Measurements from ENCODE around the gene TSPEAR. TPM values are rescaled to one million over a fixed set of nuclear protein-coding genes. Genes with fewer than 3 reads are reported as not detected.
"Not testable (repeated sequence)": the region's sequence is repeated elsewhere in the genome, so short reads cannot be mapped to it uniquely, and the experiment has no call there.

The TSPEAR gene
- total RNA-seq, 1 donor from 2014 or later, result 1.0 TPM

- no peak for DNase-seq
These were observed 61.0 kb downstream of the TSPEAR start for GRCh38 chr21:44650265-44650972.

- DNase-seq, result no peak
These were observed 61.8 kb downstream of the TSPEAR start for GRCh38 chr21:44649521-44650100.

- no peak for DNase-seq
These were observed 62.6 kb downstream of the TSPEAR start for GRCh38 chr21:44648557-44649311.

- peak; percentile 63 for DNase-seq
These were observed 64.2 kb downstream of the TSPEAR start for GRCh38 chr21:44647222-44647552.

- DNase-seq, result not testable (repeated sequence)
These were observed 64.8 kb downstream of the TSPEAR start, which contains the start of gene KRTAP10-11 for GRCh38 chr21:44646366-44647221. Gene KRTAP10-11 (plus strand): TSS chr21:44646414. CDS start chr21:44646459, 45 bp downstream.

GRCh38 chr21:44644878-44645277 is 66.5 kb downstream of the TSPEAR start:
- no peak for DNase-seq

GRCh38 chr21:44643741-44644310 is 67.5 kb downstream of the TSPEAR start:
- peak; percentile 22 for DNase-seq

- no peak for DNase-seq
These were observed 70.6 kb downstream of the TSPEAR start for GRCh38 chr21:44640761-44641160.

GRCh38 chr21:44639331-44639655 is 72.1 kb downstream of the TSPEAR start:
- DNase-seq, result no peak

- DNase-seq, result not testable (repeated sequence)
These were observed 72.7 kb downstream of the TSPEAR start for GRCh38 chr21:44638506-44639330.

GRCh38 chr21:44637851-44638348 is 73.5 kb downstream of the TSPEAR start:
- not testable (repeated sequence) for DNase-seq

- DNase-seq, result no peak
These were observed 74.1 kb downstream of the TSPEAR start, which contains the start of gene KRTAP10-10 for GRCh38 chr21:44637018-44637850. Gene KRTAP10-10 (plus strand): TSS chr21:44637356. CDS start chr21:44637418, 62 bp downstream.

GRCh38 chr21:44636209-44637017 is 75.0 kb downstream of the TSPEAR start:
- DNase-seq, result no peak

- DNase-seq, result no peak
These were observed 79.3 kb downstream of the TSPEAR start for GRCh38 chr21:44632067-44632466.

- DNase-seq, result no peak
These were observed 80.9 kb downstream of the TSPEAR start for GRCh38 chr21:44630440-44630839.

GRCh38 chr21:44628707-44629391 is 82.5 kb downstream of the TSPEAR start:
- no peak for DNase-seq

- DNase-seq, result not testable (repeated sequence)
These were observed 83.5 kb downstream of the TSPEAR start for GRCh38 chr21:44627831-44628233.

- DNase-seq, result not testable (repeated sequence)
These were observed 84.1 kb downstream of the TSPEAR start for GRCh38 chr21:44627181-44627822.
